Suprapubic skin (tissue), 3 donors: ENCODE data around the gene CANT1.

ENCODE experiments used
- EP300 ChIP-seq: sonication (generic); formaldehyde crosslinking; IDR thresholded peaks from one replicate; pipeline ENCODE4 v1.6.1; 2017; ENCODE audit warnings: antibody characterized with exemption
- POLR2A ChIP-seq, 2 donors: fragments of 450-650 bp; IDR thresholded peaks; one replicate each; pipeline ENCODE4 v1.6.1; 2017; ENCODE audit warnings: antibody characterized with exemption in 2 of 2, mild to moderate bottlenecking in 2 of 2, moderate library complexity in 2 of 2
- TF ChIP-seq, protein P1 (sequence below), 2 donors: fragments of 200-600 bp in 1 of 2; fragments of 450-650 bp in 1 of 2; sonication (generic) in 1 of 2; IDR thresholded peaks; one replicate each; pipeline ENCODE4 v1.5.1; 2016 to 2019; ENCODE audit warnings: antibody characterized with exemption in 2 of 2, mild to moderate bottlenecking in 1 of 2, moderate library complexity in 1 of 2

DNA sequence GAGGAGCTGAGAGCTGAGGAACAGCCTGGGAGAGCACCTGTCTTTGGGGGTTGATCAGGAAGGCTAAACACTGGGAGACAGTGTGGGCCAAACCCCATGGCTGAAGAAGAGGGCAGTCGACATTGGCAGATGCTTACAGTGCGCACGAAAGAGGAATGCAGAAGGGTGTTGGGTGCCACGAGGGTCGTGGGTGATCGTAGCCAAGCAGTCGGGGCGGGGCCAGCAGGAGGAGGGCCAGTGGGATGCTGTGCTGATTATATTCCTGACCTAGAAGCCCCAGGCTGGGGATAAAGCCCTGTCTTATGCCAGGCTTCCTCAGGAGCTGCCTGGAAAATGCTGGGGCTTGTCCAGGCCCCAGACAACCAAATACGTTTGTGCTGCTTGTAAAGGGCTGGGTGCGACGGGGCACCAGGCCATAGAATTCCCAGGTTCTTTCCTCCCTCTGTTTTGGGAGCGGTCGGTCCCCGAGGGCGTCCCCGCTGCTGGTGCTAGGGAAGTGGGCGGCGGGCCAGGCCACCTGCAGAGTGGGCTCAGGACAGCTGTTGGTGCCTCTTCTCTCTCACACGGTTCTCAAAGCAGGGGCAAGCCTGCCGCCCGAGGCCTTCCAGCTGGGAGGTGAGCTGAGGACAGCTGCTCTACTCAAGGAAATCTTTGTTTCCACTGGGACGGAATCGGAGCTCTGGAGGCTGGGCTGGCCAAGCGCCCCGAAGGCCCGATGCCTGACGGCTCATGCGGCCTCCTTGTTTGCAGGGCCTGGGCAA lies 24.4 kb upstream of the CANT1 start:
- TF ChIP-seq, protein P1, sequence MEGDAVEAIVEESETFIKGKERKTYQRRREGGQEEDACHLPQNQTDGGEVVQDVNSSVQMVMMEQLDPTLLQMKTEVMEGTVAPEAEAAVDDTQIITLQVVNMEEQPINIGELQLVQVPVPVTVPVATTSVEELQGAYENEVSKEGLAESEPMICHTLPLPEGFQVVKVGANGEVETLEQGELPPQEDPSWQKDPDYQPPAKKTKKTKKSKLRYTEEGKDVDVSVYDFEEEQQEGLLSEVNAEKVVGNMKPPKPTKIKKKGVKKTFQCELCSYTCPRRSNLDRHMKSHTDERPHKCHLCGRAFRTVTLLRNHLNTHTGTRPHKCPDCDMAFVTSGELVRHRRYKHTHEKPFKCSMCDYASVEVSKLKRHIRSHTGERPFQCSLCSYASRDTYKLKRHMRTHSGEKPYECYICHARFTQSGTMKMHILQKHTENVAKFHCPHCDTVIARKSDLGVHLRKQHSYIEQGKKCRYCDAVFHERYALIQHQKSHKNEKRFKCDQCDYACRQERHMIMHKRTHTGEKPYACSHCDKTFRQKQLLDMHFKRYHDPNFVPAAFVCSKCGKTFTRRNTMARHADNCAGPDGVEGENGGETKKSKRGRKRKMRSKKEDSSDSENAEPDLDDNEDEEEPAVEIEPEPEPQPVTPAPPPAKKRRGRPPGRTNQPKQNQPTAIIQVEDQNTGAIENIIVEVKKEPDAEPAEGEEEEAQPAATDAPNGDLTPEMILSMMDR (IDR thresholded peaks at IDR 0.05): no peak
- TF ChIP-seq POLR2A (IDR thresholded peaks at IDR 0.05): no peak
- TF ChIP-seq EP300: no peak
